HG02588 (cell line): ENCODE results near the gene HEPN1.

Source experiments
- ATAC-seq: cut with Tn5 transposase; IDR thresholded peaks from one replicate; pipeline ENCODE4 v1.9.1; 2021; ENCODE audit warnings: mild to moderate bottlenecking, moderate library complexity; ENCODE audit not compliant: unreplicated experiment

Gene HEPN1

GRCh38 chr11:124884869-124885479 is 34.1 kb upstream of the HEPN1 start:
- no peak for ATAC-seq

- ATAC-seq, result no peak
Observed at GRCh38 chr11:124886476-124886875, 32.6 kb upstream of the HEPN1 start.

DNA sequence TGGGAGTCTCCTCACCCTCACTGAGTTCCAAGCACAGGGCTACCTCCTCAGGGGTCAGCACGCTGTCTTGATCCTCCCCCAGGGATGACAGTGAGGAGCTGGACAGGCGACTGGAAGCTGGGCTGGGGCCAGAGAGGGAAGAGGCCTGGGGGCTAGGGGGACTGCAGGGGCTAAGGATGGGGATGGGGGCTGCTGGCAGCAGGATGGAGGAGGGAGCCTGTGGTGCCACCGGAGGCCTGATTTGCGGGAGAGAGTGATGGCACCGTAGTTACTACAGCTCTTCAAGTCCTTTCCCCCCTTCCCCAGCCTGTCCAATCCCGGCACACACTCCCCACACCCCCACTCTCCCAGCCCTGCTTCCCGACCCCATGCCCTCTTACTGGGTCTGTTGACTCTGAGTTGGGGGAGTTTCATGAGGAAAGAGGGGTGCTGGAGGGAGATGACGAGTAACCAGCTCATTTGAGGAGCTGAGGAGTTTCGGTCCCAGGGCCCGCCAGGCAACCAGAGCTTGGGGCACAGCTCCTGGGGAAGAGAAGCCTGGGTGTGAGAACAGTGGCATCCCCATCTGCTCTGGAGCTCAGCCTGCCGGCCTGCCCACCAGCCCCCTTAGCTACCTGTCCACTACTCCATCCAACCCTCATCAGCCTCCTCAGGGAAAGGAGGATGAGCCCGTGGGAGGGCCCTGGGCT is 31.9 kb upstream of the HEPN1 start:
- no peak for ATAC-seq

DNA sequence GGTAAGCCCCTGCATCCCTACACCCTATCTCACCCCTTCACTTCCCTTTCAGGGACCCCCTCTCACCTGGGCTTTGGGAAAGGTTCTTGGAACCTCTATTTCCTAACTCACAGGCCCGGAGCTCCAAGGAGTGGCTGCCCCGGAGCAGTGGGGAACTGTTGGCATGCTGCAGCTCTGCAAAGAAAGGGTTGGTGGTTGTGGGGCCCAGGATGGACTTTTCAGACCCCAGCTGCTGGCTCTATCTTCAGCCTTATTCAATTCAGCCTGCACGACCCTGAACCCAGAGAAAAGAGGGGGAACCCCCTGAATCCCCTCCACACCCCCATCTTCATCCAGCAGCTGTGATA is 31.4 kb upstream of the HEPN1 start:
- no peak for ATAC-seq

- ATAC-seq, result no peak
Observed at GRCh38 chr11:124889191-124890091, 29.6 kb upstream of the HEPN1 start.

- ATAC-seq, result no peak
Observed at GRCh38 chr11:124890151-124890550, 28.9 kb upstream of the HEPN1 start.

DNA sequence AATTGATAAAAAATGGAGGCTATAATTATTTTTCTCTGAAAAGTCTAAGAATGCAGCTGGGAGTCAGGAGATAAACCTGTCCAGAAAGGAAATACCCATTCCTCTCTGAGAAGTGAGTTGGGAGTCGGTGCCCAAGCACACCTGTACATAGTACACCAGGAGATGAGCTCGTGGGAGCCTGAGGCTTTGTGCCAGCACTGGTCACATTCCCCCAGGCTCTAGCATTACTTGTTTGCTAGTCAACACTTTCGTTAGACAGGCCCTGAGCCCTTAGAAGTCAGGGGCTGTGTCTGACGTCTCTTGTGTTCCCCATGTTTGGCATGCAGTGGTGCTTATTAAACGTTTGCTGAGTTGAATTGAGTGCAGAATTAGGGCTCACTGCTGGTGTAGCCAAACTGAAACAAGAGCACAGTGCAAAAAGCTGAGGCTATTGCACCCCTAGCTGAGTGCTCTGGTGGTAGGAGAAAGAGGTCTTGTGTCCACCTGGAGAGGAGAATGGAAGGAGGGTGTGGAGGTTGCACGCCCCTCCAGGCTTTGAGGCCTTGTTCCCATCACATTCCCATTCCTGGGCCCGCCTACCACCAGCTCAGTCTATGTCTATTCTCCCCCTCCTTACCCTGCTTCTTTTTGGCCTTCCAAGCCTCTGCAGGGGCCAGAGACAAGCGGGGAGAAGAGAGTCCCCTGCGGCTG is 28.2 kb upstream of the HEPN1 start:
- no peak for ATAC-seq

DNA sequence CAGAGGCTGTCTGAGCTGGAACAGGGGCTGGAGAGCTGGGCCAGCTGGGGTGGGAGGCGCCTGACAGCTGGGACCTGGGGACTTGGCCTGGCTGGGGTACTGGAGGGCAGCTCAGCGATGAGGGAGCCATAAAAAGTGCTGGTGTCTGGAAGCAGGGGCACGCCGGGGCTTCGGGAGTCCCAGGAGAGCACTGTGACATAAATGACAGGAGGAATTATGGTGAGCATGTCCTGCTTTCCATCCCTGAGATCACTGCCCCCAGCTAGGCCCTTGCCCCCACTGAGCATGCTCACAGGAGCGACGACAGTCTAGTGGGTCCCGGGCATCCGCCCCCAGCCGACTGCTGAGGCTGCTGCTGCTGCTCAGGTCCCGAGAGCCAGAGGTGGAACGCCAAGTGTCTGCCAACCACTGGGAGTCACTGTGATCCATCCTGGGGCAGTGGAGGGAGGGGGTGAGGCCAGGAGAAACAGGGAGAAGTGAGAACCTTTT is 27.6 kb upstream of the HEPN1 start:
- no peak for ATAC-seq

DNA sequence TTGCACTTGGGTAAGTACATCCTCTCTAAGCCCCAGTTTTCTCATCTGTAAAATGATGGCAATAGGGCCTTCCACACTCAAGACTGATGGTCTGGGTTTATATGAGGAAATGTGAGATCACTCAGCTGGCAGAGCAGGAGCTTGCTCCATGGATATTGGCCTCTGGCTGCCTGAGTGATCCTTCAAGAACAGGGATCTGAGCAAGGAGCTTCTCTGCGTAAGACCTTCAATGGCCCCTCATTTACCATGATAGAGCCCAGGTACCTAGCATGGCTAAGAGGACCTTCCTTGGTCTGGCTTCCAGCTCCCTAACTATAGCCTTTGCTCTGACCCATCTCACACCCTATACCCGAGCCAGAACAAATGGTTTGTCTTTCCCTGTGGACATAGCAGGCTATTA is 26.9 kb upstream of the HEPN1 start:
- no peak for ATAC-seq

DNA sequence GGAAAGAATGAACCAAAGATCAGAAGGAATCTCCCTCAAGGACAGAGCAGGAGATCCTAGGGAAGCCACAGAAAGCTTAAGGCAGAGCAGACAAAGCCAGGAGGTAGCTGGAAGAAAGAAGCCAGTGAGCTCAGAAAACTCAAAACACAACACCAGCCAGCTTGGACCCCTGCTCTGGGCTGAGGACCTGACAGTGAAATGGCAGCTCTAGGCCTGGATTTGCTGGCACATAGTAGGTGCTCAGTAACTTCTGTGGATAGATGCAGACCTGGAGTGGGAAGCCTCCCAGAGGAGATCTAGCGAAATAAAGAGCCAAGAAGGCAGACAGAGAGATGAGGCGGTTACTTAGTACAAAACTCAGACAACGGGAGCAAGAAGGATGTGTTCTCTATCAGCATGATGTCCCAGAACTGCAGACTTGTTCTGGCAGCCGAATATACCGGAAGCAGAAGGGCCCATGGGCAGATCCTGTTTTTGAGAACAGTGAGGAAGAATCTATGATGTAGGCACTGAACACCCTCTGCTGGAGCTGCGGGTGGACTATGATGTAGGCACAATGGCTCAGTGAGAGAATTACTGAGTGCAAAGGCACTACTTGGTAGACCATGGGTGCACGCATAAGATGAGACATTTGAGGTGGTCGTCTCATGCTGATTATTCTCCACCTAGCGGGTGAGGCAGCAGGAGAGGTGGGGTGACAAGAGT is 26.1 kb upstream of the HEPN1 start:
- ATAC-seq, result no peak

DNA sequence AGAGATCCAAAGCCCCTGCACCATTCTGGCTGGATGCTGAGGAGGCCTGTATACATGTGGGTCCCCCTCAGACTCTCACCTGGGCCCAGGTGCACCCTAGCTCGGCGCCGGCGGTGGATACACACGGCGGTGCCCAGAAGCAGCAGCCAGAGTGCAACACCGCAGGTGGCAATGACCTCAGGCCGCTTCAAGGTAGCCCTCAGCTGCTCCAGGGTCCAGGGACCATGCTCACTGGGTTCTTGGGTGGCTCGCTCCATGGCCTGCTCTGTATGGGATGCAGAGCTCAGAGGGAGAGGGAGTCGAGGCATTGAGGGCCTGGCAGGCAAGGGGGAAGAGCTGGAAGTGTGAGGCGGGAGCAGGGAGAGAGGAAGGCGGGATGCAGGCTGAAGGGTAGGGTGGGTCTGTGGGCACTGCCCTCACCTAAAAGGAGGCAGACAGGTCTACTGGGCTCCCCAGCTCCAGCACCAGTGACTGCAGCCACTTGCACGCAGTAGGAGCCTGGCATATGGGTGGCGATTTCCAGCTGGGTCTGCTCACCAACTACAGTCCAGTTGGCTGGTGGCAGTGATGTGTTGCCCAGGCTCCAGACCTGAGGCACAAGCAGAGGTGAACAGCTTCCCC is 25.2 kb upstream of the HEPN1 start:
- ATAC-seq, result no peak

GRCh38 chr11:124894606-124895430 is 24.2 kb upstream of the HEPN1 start:
- ATAC-seq, result no peak

- ATAC-seq, result no peak
Observed at GRCh38 chr11:124895471-124895971, 23.5 kb upstream of the HEPN1 start.

- no peak for ATAC-seq
Observed at GRCh38 chr11:124896071-124896750, 22.8 kb upstream of the HEPN1 start.

GRCh38 chr11:124896821-124897391 is 22.1 kb upstream of the HEPN1 start:
- no peak for ATAC-seq

DNA sequence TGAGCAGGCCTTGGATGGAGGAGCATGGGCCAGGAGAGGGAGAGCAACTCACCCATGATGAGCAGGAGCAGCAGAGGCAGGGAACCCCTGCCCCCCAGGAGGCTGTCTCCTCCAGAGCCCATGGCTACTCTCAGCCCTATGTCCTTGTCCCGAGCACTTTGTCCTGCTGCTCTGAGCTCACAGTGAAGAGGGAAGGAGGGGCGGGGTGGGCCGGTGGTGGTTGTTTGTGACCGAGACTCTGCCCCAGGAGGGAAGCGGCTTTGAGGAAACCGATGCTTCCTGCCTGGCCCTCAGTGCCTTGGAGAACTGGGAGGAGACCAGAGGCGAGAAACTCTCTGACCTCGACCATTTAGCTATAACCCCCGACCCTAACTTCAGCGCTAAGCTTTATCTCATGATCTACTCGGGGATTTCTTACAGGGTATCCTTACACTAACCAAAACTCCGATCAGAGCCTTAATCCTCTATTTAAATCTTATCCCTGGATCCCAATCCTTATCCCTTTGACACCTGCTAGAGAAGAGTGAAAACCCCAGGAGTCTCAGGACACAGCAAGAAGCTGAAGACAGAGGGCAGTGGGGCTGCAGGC is 21.3 kb upstream of the HEPN1 start, which contains the start of gene ROBO4:
TSS of gene ROBO4 (minus strand) at position 192 of the 589 bp plus-strand sequence. CDS start at position 122, 70 bp downstream.
- no peak for ATAC-seq

- no peak for ATAC-seq
Observed at GRCh38 chr11:124898263-124898680, 20.8 kb upstream of the HEPN1 start.

- ATAC-seq, result no peak
Observed at GRCh38 chr11:124898711-124899110, 20.3 kb upstream of the HEPN1 start.
